ENCODE results near the gene SYT7. TPM values are rescaled to one million over a fixed set of nuclear protein-coding genes. Genes with fewer than 3 reads are reported as not detected.

The SYT7 gene
- total RNA-seq, 1 donor from 2014 or later = 4.1 TPM

- Mint-ChIP-seq H3K36me3 (ENCODE audit: low read depth) (no peaks in the 10 kb centered on the region), H3K4me1 (peaks cover 17% of the 10 kb centered on the region), H3K27ac (ENCODE audit: unreplicated experiment) (no peak overlapping the region), H3K9me3 (no peaks in the 10 kb centered on the region), H3K4me3 (no peak overlapping the region), H3K27me3 (ENCODE audit: low read depth) (peaks cover 34% of the 10 kb centered on the region)
- no peak for DNase-seq (ENCODE audit: low read depth, low spot score)
- TF ChIP-seq, protein P1, sequence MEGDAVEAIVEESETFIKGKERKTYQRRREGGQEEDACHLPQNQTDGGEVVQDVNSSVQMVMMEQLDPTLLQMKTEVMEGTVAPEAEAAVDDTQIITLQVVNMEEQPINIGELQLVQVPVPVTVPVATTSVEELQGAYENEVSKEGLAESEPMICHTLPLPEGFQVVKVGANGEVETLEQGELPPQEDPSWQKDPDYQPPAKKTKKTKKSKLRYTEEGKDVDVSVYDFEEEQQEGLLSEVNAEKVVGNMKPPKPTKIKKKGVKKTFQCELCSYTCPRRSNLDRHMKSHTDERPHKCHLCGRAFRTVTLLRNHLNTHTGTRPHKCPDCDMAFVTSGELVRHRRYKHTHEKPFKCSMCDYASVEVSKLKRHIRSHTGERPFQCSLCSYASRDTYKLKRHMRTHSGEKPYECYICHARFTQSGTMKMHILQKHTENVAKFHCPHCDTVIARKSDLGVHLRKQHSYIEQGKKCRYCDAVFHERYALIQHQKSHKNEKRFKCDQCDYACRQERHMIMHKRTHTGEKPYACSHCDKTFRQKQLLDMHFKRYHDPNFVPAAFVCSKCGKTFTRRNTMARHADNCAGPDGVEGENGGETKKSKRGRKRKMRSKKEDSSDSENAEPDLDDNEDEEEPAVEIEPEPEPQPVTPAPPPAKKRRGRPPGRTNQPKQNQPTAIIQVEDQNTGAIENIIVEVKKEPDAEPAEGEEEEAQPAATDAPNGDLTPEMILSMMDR (conservative IDR thresholded peaks at IDR 0.05) = no peak
Observed at GRCh38 chr11:61550665-61551227, 30.1 kb downstream of the SYT7 start.

- Mint-ChIP-seq H3K27me3 (ENCODE audit: low read depth) (peaks cover 27% of the 10 kb centered on the region), H3K9me3 (no peaks in the 10 kb centered on the region), H3K27ac (ENCODE audit: unreplicated experiment) (no peak overlapping the region), H3K4me1 (peaks cover 17% of the 10 kb centered on the region), H3K36me3 (ENCODE audit: low read depth) (no peaks in the 10 kb centered on the region), H3K4me3 (no peak overlapping the region)
- DNase-seq (ENCODE audit: low read depth, low spot score) = no peak
- TF ChIP-seq, protein P1 (conservative IDR thresholded peaks at IDR 0.05) = no peak
Observed at GRCh38 chr11:61549662-61550568, 31.0 kb downstream of the SYT7 start.

DNA sequence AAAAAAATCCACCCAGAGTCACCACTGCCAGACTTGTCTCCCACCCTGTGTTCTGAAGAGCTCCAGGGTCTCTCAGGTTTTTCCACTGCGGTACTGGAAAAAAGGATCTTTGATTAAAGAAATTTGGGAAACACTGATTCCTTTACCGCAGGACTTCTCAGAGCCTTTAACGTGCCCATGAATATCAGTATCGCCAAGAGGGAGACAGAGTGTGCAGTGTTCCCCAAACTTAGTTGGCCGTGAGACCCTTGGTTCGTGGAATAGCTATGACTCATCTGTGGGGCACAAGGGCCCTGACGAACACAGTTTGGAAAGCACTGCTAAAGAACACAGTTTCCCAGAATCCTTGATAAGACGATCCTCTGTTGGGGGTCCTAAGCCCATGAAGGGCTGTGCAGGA, 31.7 kb downstream of the SYT7 start:
- H3K9me3 Mint-ChIP-seq = no peaks in the 10 kb centered on the region
- no peak for DNase-seq (ENCODE audit: low read depth, low spot score)
- TF ChIP-seq, protein P1 (conservative IDR thresholded peaks at IDR 0.05) = no peak
- no peak overlapping the region for H3K27ac Mint-ChIP-seq (ENCODE audit: unreplicated experiment)
- no peaks in the 10 kb centered on the region for H3K36me3 Mint-ChIP-seq (ENCODE audit: low read depth)
- no peak overlapping the region for H3K4me3 Mint-ChIP-seq
- H3K4me1 Mint-ChIP-seq = peaks cover 13% of the 10 kb centered on the region
- peaks cover 20% of the 10 kb centered on the region for H3K27me3 Mint-ChIP-seq (ENCODE audit: low read depth)

DNA sequence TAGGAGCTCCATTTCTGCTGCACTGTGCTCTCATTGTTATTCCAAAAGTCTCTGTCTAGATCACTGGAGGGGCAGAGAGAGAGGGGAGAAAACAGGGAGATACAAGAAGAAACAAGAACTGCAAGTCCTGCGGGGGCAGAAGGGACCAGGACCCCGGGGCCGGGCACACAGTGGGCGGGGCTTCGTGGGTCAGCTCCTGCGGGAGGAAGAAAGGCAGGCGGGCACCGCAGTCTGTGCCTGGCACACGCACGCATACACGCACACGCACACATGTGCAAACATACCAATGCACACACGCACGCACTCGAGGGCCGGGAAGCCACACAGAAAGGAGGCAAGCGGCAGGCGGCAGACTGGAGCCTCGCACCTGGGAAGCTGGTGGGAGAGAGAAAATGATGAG, 33.6 kb downstream of the SYT7 start:
- Mint-ChIP-seq H3K4me1 (peaks cover 12% of the 10 kb centered on the region), H3K36me3 (ENCODE audit: low read depth) (no peaks in the 10 kb centered on the region), H3K9me3 (no peaks in the 10 kb centered on the region), H3K27me3 (ENCODE audit: low read depth) (peaks cover under 1% of the 10 kb centered on the region), H3K4me3 (no peak overlapping the region), H3K27ac (ENCODE audit: unreplicated experiment) (no peak overlapping the region)
- TF ChIP-seq, protein P1 (conservative IDR thresholded peaks at IDR 0.05) = no peak
- DNase-seq (ENCODE audit: low read depth, low spot score) = no peak

DNA sequence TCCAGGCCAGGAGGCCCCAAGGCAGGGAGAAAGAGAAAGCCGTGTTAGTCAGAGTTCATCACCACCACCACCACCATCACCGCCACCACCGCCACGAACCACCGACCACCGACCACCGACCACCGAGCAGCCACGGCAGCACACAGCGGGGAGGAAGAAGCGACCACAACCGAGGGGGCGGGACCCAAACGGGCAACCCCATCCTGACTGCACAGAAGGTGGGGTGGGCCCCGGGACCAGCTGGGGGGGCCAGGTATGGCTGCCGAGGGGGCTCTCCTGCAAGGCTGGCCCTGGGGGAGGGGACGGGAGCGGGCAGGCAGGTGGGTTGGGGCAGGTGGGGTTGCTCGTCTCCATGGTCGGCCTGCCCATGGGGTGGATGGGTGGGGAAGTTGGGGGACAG, 34.2 kb downstream of the SYT7 start:
- TF ChIP-seq, protein P1 (conservative IDR thresholded peaks at IDR 0.05) = no peak
- Mint-ChIP-seq H3K36me3 (ENCODE audit: low read depth) (no peaks in the 10 kb centered on the region), H3K27me3 (ENCODE audit: low read depth) (no peaks in the 10 kb centered on the region), H3K4me1 (peaks cover 15% of the 10 kb centered on the region), H3K4me3 (no peak overlapping the region), H3K27ac (ENCODE audit: unreplicated experiment) (no peak overlapping the region), H3K9me3 (no peaks in the 10 kb centered on the region)
- DNase-seq (ENCODE audit: low read depth, low spot score) = no peak
